Measurements from ENCODE around the gene SULT6B1.

Gene SULT6B1

DNA sequence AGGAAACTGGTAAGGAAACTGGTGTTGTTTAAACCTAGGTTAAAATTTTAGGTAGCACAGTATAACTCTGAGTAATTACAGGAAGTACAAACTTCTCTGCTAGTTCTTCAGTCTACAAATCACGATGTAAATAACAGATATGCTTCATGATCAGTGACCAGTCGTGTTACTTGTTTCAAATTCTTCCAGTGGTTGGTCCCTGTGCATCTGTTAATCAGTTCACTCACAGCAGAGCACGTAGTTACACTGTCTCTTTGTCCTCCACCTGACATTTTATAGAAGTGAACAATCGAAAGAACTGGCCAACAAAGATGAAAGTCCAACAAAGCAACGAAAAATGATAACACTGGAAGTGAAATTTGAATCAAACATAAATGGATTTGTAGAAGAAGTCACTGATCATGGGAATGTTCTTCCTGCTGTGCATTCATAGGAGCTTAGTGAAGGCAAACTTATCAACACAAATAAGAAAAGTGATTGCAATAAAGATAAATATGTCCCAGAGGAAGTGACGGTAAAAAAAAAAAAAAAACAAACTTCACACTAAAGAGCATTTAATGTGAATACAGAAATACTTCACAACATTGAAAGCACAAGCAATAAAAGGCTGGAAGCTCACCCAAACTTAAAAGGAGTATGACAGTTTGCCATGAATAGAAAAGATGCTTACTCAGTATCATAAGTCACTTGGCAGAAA, 38.7 kb downstream of the SULT6B1 start:
- Mint-ChIP-seq H3K27me3 (no peaks in the 10 kb centered on the region), H3K4me3 (no peak overlapping the region), H3K4me1 (peaks cover 53% of the 10 kb centered on the region), H3K9me3 (no peaks in the 10 kb centered on the region), H3K36me3 (peaks cover 61% of the 10 kb centered on the region), H3K27ac (peak overlapping the region; percentile 76)
- CTCF ChIA-PET = interaction anchor here (0.8 to 1.5 kb wide), 2 partner anchors 17 to 364 kb away, joined by 3 read pairs; no protein-coding TSS in a partner anchor
- no peak for DNase-seq

DNA sequence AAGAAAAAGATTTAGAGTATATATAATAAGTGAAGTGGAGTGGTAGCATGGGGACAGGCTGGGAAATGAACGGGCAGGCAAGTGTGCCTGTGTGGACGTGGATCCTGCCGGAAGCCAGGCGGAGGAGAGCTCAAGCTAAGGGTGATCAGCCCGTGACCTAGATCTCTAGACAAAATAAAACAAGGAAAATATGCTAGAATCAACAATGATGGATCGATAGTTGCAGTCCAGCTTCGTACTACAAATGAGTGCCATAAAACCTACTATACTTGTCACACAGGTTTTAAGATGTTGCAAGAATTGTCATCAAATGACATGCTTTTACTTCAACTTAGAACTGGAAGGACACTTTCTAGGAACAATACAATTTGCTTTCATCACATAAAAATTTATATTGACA, 40.1 kb downstream of the SULT6B1 start:
- Mint-ChIP-seq H3K27me3 (no peaks in the 10 kb centered on the region), H3K4me1 (peaks cover 42% of the 10 kb centered on the region), H3K4me3 (no peak overlapping the region), H3K9me3 (no peaks in the 10 kb centered on the region), H3K27ac (no peak overlapping the region), H3K36me3 (peaks cover 53% of the 10 kb centered on the region)
- CTCF ChIA-PET = interaction anchor here (1.5 kb wide), 1 partner anchor 363 kb away, joined by 3 read pairs; no protein-coding TSS in a partner anchor
- no peak for DNase-seq

DNA sequence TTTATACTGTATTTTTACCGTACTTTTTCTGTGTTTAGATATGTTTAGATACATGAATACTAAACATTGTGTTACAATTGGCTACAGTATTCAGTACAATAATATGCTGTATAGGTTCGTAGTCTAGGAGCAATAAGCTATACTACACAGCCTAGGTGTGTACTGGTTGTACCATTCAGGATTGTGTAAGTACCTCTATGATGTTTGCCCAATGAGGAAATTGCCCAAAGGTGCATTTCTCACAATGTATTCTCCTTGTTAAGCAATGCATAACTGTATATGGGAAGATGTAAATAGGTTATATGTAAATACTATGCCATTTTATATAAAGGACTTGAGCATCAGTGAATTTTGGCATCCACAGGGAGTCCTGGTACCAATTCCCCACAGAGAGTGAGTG, 42.4 kb downstream of the SULT6B1 start:
- DNase-seq = no peak
- Mint-ChIP-seq H3K27me3 (no peaks in the 10 kb centered on the region), H3K4me3 (no peak overlapping the region), H3K36me3 (peaks cover 47% of the 10 kb centered on the region), H3K4me1 (peaks cover 25% of the 10 kb centered on the region), H3K27ac (no peak overlapping the region), H3K9me3 (no peaks in the 10 kb centered on the region)
- CTCF ChIA-PET = no interaction called here

DNA sequence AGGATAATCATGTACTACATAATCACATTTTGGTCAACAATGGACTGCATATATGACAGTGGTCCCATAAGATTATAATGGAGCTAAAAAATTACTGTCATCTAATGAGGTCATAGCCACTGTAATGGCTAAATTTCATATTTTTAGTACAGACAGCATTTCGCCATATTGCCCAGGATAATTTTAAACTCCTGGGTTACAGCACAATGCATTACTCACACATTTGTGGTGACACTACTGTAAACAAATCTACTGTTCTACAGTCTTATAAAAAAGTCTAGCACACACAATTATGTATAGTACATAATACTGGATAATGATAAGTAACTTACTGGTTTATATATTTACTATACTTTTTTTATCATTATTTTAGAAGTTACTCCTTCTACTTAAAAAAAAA, 44.5 kb downstream of the SULT6B1 start:
- CTCF ChIA-PET = no interaction called here
- no peaks in the 10 kb centered on the region for H3K9me3 Mint-ChIP-seq
- no peak overlapping the region for H3K4me3 Mint-ChIP-seq
- peaks cover 55% of the 10 kb centered on the region for H3K36me3 Mint-ChIP-seq
- no peak for DNase-seq
- H3K27me3 Mint-ChIP-seq = no peaks in the 10 kb centered on the region
- no peak overlapping the region for H3K27ac Mint-ChIP-seq
- peaks cover 8% of the 10 kb centered on the region for H3K4me1 Mint-ChIP-seq

DNA sequence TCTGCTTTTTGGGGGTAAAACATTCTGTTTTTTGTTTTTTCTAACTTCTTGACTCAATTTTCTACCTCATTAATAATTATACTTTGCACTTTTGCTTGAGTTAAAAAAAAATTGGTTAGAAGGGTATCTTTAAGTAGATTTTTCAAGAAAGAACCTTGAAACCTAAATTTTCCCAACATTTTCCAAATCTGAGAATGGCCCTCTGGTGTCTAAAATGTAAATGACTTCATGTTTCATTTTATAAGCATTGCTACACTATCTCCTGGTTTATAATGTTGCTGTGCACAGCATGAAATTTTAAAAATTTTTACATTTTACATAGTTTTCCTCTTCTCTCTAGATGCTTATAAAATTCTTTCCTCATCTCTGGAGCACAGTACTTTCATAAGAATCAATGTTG, 45.9 kb downstream of the SULT6B1 start:
- H3K27ac Mint-ChIP-seq = no peak overlapping the region

DNA sequence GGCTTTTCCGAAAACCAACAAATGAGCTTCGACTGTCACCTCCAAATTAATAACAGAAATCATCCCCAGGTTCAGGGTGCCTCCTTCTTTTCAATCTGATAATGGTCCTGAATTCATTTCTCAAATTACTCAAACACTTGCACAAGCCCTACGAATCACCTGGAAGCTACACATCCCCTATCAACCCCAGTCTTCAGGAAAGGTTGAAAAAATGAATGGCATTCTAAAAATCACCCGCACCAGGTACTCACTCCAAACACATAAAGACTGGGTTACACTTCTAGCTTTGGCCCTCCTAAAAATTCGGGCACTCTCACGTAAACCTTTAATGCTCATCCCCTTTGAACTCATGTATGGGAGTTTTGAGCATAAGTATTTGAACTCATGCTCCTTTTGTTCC, 55.6 kb downstream of the SULT6B1 start:
- CTCF ChIA-PET = interaction anchor here (1.0 kb wide), 1 partner anchor 17 kb away, joined by 3 read pairs; no protein-coding TSS in a partner anchor

More for the DNA sequence above, 45.9 kb downstream of the SULT6B1 start:
- Mint-ChIP-seq H3K9me3 (no peaks in the 10 kb centered on the region), H3K27me3 (no peaks in the 10 kb centered on the region), H3K4me3 (no peak overlapping the region), H3K4me1 (no peaks in the 10 kb centered on the region), H3K36me3 (peaks cover 45% of the 10 kb centered on the region)
- no peak for DNase-seq
- CTCF ChIA-PET = no interaction called here

DNA sequence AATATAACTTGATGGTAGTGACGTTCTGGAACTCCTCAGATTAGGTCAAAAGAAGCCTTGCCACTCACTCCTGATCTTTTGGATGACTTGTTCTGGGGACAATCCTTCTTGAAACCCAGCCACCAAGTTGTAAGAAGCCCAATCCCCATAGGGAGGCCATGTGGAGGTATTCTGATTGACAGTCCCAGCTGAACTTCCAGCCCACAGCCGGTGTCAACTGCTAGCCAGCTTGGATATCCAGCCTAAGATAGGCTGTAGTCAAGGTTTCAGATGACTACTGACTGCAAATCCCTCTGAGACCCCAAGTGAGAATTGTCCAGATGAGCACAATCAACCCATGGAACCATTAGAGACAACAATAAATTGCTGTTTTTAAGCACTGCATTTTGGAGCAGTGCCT, 63.1 kb downstream of the SULT6B1 start:
- Mint-ChIP-seq H3K4me3 (no peak overlapping the region), H3K36me3 (peaks cover 56% of the 10 kb centered on the region)
- CTCF ChIA-PET = no interaction called here

More for the DNA sequence above, 55.6 kb downstream of the SULT6B1 start:
- H3K9me3 Mint-ChIP-seq = no peaks in the 10 kb centered on the region
- no peaks in the 10 kb centered on the region for H3K4me1 Mint-ChIP-seq
- peaks cover 53% of the 10 kb centered on the region for H3K36me3 Mint-ChIP-seq
- H3K27ac Mint-ChIP-seq = no peak overlapping the region
- no peaks in the 10 kb centered on the region for H3K27me3 Mint-ChIP-seq
- H3K4me3 Mint-ChIP-seq = no peak overlapping the region
- no peak for DNase-seq

DNA sequence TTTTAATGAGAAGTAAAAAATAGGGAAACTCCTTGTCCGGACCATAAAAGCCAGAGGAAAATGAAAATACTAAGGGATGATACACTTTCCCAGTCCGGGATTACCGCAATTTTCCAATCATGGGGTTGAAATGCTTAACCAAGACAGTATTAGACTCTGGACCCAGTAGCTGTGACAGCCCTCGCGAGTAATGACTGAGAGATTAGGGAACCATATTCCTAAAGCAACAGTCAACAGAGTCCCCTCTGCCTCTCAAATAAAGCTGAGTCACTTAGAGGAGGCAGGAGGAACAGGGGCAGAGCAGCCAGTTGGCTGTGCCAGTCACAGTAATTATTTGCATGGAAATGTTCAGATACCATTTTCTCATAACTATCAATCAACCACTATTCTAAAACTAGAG, 69.3 kb downstream of the SULT6B1 start:
- Mint-ChIP-seq H3K36me3 (peaks cover 34% of the 10 kb centered on the region), H3K4me3 (no peak overlapping the region), H3K27me3 (no peaks in the 10 kb centered on the region), H3K27ac (no peak overlapping the region), H3K4me1 (peaks cover 3% of the 10 kb centered on the region), H3K9me3 (no peaks in the 10 kb centered on the region)
- CTCF ChIA-PET = no interaction called here
- DNase-seq = no peak

More for the DNA sequence above, 63.1 kb downstream of the SULT6B1 start:
- Mint-ChIP-seq H3K9me3 (no peaks in the 10 kb centered on the region), H3K4me1 (no peaks in the 10 kb centered on the region), H3K27me3 (no peaks in the 10 kb centered on the region), H3K27ac (no peak overlapping the region)
- no peak for DNase-seq
